Measurements from ENCODE around the gene GRIK3. TPM values are rescaled to one million over a fixed set of nuclear protein-coding genes. Genes with fewer than 3 reads are reported as not detected.

The GRIK3 gene
- total RNA-seq, 1 donor from 2014 or later: not detected

GRCh38 chr1:36968730-36969129, 65.6 kb downstream of the GRIK3 start:
- Mint-ChIP-seq H3K27me3 (no peaks in the 10 kb centered on the region), H3K4me1 (no peaks in the 10 kb centered on the region), H3K9me3 (no peaks in the 10 kb centered on the region), H3K36me3 (ENCODE audit: low read depth) (no peaks in the 10 kb centered on the region), H3K4me3 (no peak overlapping the region), H3K27ac (no peak overlapping the region)
- DNase-seq: no peak
- intact Hi-C loops (cut with micrococcal nuclease): no loop called here

DNA sequence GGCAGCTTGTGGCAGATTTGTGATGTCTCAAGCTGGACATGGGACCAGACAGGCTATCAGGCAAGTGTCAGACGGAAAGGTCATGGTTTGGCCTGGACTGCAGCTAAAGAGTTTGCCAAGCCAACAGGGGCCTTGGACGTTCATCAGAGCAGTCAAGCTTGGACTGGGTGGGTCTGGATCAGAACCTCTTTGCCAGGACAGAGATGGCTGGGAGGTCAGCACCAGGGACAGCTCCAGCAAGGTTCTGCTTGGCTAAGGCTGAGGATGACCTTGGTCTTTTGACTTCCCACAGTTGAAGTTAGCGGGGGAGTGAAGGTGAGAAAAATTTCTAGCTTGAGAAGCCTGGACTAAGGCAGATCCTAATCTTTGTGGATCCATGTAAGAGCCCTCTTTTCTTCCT, 68.1 kb downstream of the GRIK3 start:
- Mint-ChIP-seq H3K27me3 (no peaks in the 10 kb centered on the region), H3K4me3 (no peak overlapping the region), H3K4me1 (no peaks in the 10 kb centered on the region), H3K9me3 (no peaks in the 10 kb centered on the region), H3K27ac (no peak overlapping the region), H3K36me3 (ENCODE audit: low read depth) (no peaks in the 10 kb centered on the region)
- intact Hi-C loops (cut with micrococcal nuclease): no loop called here
- peak; percentile 70 for DNase-seq

DNA sequence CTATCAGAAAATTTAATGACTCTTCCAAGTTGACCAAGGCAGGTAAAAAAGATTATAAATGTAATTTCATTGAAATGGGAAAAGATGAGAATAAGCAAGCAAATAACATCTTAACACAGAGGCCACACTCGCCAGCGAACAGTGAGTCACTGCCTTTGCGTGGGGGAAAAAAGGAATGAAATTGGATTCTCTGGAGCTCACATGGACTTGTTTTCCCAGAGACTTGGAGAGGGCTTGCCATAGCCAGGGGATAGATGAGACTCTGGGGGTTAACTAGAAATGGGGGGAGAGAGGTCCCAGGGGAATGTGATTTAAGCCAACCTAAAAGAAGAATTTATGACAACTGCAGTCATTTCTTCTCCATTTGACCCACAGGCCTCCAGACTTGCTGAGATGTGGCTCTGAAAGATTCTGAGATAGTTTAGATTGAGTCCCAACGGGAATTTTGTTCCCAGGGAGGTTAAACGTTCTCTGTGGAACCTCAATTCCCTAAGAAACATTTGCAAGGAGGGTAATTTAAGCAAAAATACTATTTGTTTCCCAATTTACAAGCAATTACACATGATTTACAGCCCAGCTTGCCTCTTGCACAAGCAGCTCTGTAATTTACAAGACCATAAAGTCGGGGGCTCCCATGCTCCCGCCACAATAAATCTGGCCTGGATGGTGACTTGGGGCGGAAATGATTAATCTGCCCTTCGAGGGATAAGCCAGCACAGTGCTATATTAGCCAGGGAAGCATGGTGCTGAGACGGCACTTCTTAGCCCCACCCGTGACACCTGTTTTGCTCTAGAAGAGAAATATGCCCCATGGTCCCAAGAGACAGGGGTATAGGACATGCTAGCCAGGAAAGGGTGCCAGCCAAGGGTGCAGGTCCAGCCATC, 68.8 kb downstream of the GRIK3 start:
- DNase-seq: no peak
- Mint-ChIP-seq H3K4me1 (no peaks in the 10 kb centered on the region), H3K27ac (no peak overlapping the region), H3K4me3 (no peak overlapping the region), H3K27me3 (no peaks in the 10 kb centered on the region), H3K9me3 (no peaks in the 10 kb centered on the region), H3K36me3 (ENCODE audit: low read depth) (no peaks in the 10 kb centered on the region)
- intact Hi-C loops (cut with micrococcal nuclease): no loop called here

DNA sequence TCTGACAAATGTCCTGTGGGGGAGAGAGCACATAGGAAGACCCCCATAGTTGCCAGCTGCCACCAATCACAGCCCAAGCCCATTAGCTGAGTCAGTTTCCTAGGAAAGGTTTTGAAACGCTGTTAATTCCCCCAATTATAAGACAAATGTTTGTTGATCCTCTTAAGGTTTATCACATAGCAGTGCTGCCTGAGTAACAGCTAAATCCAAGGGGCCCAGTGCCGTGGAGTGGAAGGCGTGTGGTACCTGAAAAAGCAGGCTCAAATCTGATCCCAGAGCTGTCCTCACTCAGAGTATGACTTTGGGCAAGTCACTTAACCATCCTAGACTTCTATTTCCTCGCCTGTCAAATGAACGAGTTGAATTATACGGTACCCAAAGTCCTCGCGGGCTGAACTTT, 69.5 kb downstream of the GRIK3 start:
- no peak for DNase-seq
- Mint-ChIP-seq H3K27me3 (no peaks in the 10 kb centered on the region), H3K9me3 (no peaks in the 10 kb centered on the region), H3K27ac (no peak overlapping the region), H3K4me3 (no peak overlapping the region), H3K36me3 (ENCODE audit: low read depth) (no peaks in the 10 kb centered on the region), H3K4me1 (no peaks in the 10 kb centered on the region)
- intact Hi-C loops (cut with micrococcal nuclease): no loop called here

GRCh38 chr1:36963006-36963405, 71.3 kb downstream of the GRIK3 start:
- Mint-ChIP-seq H3K36me3 (ENCODE audit: low read depth) (no peaks in the 10 kb centered on the region), H3K4me1 (no peaks in the 10 kb centered on the region), H3K9me3 (no peaks in the 10 kb centered on the region), H3K27me3 (no peaks in the 10 kb centered on the region), H3K4me3 (no peak overlapping the region), H3K27ac (no peak overlapping the region)
- DNase-seq: no peak
- intact Hi-C loops (cut with micrococcal nuclease): no loop called here

- DNase-seq: no peak
- Mint-ChIP-seq H3K27ac (no peak overlapping the region), H3K4me1 (no peaks in the 10 kb centered on the region), H3K36me3 (ENCODE audit: low read depth) (no peaks in the 10 kb centered on the region), H3K27me3 (no peaks in the 10 kb centered on the region), H3K9me3 (no peaks in the 10 kb centered on the region), H3K4me3 (no peak overlapping the region)
- intact Hi-C loops (cut with micrococcal nuclease): no loop called here
Observed at GRCh38 chr1:36961062-36961615, 73.2 kb downstream of the GRIK3 start.

GRCh38 chr1:36956570-36956969, 77.7 kb downstream of the GRIK3 start:
- Mint-ChIP-seq H3K27ac (no peak overlapping the region), H3K36me3 (ENCODE audit: low read depth) (no peaks in the 10 kb centered on the region), H3K4me1 (no peaks in the 10 kb centered on the region), H3K27me3 (no peaks in the 10 kb centered on the region), H3K4me3 (no peak overlapping the region), H3K9me3 (no peaks in the 10 kb centered on the region)
- DNase-seq: no peak
- intact Hi-C loops (cut with micrococcal nuclease): no loop called here

DNA sequence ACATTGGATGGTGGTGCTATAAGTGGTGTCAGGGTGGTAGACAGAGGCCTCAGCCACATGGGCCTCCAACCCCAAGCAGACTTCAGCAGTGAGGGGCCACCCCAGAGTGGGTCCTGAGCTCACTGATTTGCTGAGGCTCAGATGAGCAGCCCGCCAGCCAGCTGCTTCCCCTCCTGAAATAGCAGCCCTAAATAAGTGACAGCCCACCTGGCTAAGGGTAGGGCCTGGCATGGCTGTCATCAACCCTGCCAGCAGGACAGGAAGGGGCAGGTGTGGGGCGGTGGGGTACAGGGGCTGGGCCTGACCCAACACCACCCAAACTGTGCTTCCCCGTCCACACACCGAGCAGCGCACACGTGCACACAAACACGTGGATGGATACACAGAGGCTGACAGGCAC, 79.3 kb downstream of the GRIK3 start:
- no peak overlapping the region for H3K27ac Mint-ChIP-seq
- intact Hi-C loops (cut with micrococcal nuclease): no loop called here
- no peaks in the 10 kb centered on the region for H3K27me3 Mint-ChIP-seq
- H3K4me1 Mint-ChIP-seq: no peaks in the 10 kb centered on the region
- no peak overlapping the region for H3K4me3 Mint-ChIP-seq
- no peak for DNase-seq
- H3K36me3 Mint-ChIP-seq (ENCODE audit: low read depth): no peaks in the 10 kb centered on the region
- H3K9me3 Mint-ChIP-seq: no peaks in the 10 kb centered on the region

- DNase-seq: no peak
- Mint-ChIP-seq H3K27ac (no peak overlapping the region), H3K27me3 (no peaks in the 10 kb centered on the region), H3K4me1 (no peaks in the 10 kb centered on the region), H3K9me3 (no peaks in the 10 kb centered on the region), H3K36me3 (ENCODE audit: low read depth) (no peaks in the 10 kb centered on the region), H3K4me3 (no peak overlapping the region)
- intact Hi-C loops (cut with micrococcal nuclease): no loop called here
Observed at GRCh38 chr1:36953061-36953460, 81.3 kb downstream of the GRIK3 start.

- H3K4me1 Mint-ChIP-seq: no peaks in the 10 kb centered on the region
- no peaks in the 10 kb centered on the region for H3K36me3 Mint-ChIP-seq (ENCODE audit: low read depth)
- H3K4me3 Mint-ChIP-seq: no peak overlapping the region
- intact Hi-C loops (cut with micrococcal nuclease): no loop called here
- no peaks in the 10 kb centered on the region for H3K9me3 Mint-ChIP-seq
- DNase-seq: no peak
- H3K27me3 Mint-ChIP-seq: no peaks in the 10 kb centered on the region
- H3K27ac Mint-ChIP-seq: no peak overlapping the region
Observed at GRCh38 chr1:36951761-36952160, 82.6 kb downstream of the GRIK3 start.

DNA sequence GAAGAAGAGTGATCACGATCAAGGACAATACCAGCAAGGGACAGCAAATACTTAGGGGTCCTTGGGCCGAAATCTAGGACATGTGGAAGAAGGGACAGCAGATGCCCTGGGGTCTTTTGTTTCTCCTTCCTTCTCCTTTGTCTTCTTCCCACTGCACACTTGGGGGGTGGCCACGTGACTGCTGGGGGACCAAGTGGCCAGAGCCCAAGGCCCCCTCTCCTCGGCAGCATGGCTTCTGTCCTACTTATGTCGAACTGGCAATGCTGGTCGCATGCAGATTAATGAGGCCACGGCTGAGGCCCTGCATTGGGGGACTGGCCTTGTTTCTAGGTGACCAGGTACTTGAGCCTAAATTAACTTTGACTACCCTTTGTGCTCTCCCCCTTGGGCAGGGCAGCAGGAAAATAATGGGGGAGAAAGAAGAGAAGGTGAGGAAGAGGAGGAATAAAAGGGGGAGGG, 83.0 kb downstream of the GRIK3 start:
- intact Hi-C loops (cut with micrococcal nuclease): no loop called here
- H3K36me3 Mint-ChIP-seq (ENCODE audit: low read depth): no peaks in the 10 kb centered on the region
- no peaks in the 10 kb centered on the region for H3K27me3 Mint-ChIP-seq
- no peaks in the 10 kb centered on the region for H3K9me3 Mint-ChIP-seq
- no peak overlapping the region for H3K4me3 Mint-ChIP-seq
- H3K27ac Mint-ChIP-seq: no peak overlapping the region
- DNase-seq: no peak
- no peaks in the 10 kb centered on the region for H3K4me1 Mint-ChIP-seq

GRCh38 chr1:36950604-36951291, 83.6 kb downstream of the GRIK3 start:
- no peaks in the 10 kb centered on the region for H3K4me1 Mint-ChIP-seq
- H3K9me3 Mint-ChIP-seq: no peaks in the 10 kb centered on the region
- intact Hi-C loops (cut with micrococcal nuclease): no loop called here
- H3K36me3 Mint-ChIP-seq (ENCODE audit: low read depth): no peaks in the 10 kb centered on the region
- H3K4me3 Mint-ChIP-seq: no peak overlapping the region
- no peaks in the 10 kb centered on the region for H3K27me3 Mint-ChIP-seq
- no peak for DNase-seq
- H3K27ac Mint-ChIP-seq: no peak overlapping the region

DNA sequence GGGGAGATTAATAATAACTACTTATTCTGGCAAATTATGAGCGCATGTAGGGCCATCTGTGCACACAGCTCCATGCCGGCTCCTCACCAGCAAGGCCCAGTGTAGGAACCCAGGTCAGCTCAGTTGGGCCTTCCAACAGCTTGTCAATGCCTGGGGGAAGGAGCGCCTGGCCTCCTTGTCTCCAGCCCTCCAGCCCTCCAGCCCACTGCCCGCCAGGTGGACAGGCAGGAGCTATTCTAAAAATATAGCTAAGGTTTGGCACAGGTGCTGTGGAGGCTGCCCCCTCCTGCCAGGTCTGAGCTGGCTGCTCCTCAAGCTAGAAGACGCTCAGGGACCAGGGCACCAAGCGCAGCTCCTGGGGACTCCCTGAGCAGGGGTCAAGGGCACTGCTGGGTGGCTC, 85.7 kb downstream of the GRIK3 start:
- H3K9me3 Mint-ChIP-seq: no peaks in the 10 kb centered on the region
- no peaks in the 10 kb centered on the region for H3K4me1 Mint-ChIP-seq
- DNase-seq: no peak
- no peaks in the 10 kb centered on the region for H3K36me3 Mint-ChIP-seq (ENCODE audit: low read depth)
- H3K4me3 Mint-ChIP-seq: no peak overlapping the region
- no peaks in the 10 kb centered on the region for H3K27me3 Mint-ChIP-seq
- no peak overlapping the region for H3K27ac Mint-ChIP-seq
- intact Hi-C loops (cut with micrococcal nuclease): no loop called here

- DNase-seq: no peak
- Mint-ChIP-seq H3K4me3 (no peak overlapping the region), H3K27ac (no peak overlapping the region), H3K36me3 (ENCODE audit: low read depth) (no peaks in the 10 kb centered on the region), H3K4me1 (no peaks in the 10 kb centered on the region), H3K9me3 (no peaks in the 10 kb centered on the region), H3K27me3 (no peaks in the 10 kb centered on the region)
- intact Hi-C loops (cut with micrococcal nuclease): no loop called here
Observed at GRCh38 chr1:36948147-36948546, 86.2 kb downstream of the GRIK3 start.
